Right cardiac atrium (tissue), 5 donors: ENCODE data around the gene VAMP8. TPM values are rescaled to one million over a fixed set of nuclear protein-coding genes. Genes with fewer than 3 reads are reported as not detected.

Source experiments
- ATAC-seq, 2 donors: fragments of 200-7000 bp; cut with Tn5 transposase; one replicate each; pipeline versions ENCODE4 v1.8.0 to v1.9.1; 2020; ENCODE audit warnings: moderate library complexity in 2 of 2, mild to moderate bottlenecking in 1 of 2
- DNase-seq, 3 donors: peaks; one replicate each; pipeline ENCODE4 v3.0.0-alpha.2; 2020
- H3K27ac ChIP-seq: one replicate; pipeline ENCODE4 v1.5.1; 2013; ENCODE audit warnings: mild to moderate bottlenecking, low read length, control low read depth, moderate library complexity
- H3K27me3 ChIP-seq: one replicate; pipeline ENCODE4 v1.6.1; 2013; ENCODE audit not compliant: control insufficient read depth, insufficient read depth
- H3K4me1 ChIP-seq: one replicate; pipeline ENCODE4 v1.6.1; 2013; ENCODE audit warnings: low read length; ENCODE audit not compliant: control insufficient read depth, insufficient read depth
- H3K4me3 ChIP-seq: one replicate; pipeline ENCODE4 v1.5.1; 2013; ENCODE audit warnings: low read length, control low read depth
- H3K9me3 ChIP-seq: one replicate; pipeline ENCODE4 v1.6.1; 2013; ENCODE audit warnings: low read length; ENCODE audit not compliant: control insufficient read depth
- WGBS: extraction: QIAGEN DNeasy Blood & Tissue Kit; methylation state at CpG from one replicate; pipeline ENCODE4 v1.1.7; 2013; 5-methylcytosine and 5-hydroxymethylcytosine counted together
- intact Hi-C, 4 donors: fragments of 100-400 bp; cut with DNase I; formaldehyde crosslinking; loops; one replicate each; pipeline versions ENCODE4 v1.11.0 to v1.14.0; 2022 to 2023
- polyA plus RNA-seq: library from polyadenylated mRNA; stranded (reverse); fragments of 200-250 nt; gene quantifications from one replicate; pipeline ENCODE4 v1.2.3, GENCODE V29; 2013
- total RNA-seq, 4 donors: library from RNA; stranded (reverse); fragmentation: NEBNext Ultra II Directional; extraction: Animal tissue kit (Norgen Biotek cat#: 25700); gene quantifications; one replicate each; pipeline ENCODE4 v1.2.1, GENCODE V29; 2021
- donor health status: healthy with polysubstance abuse.
- donor health status: DM: no; HTN: yes; CAD: no.
- donor health status: DM: no; HTN: no; CAD: no.
- donor health status: DM: no; HTN: yes; CAD: no; lungs with severe emphysema.
- donor health status: DM: yes; HTN: yes; CAD: no.

VAMP8 gene
- total and polyA plus RNA-seq, 5 donors: 24.9 to 38.3 (median 32.6) TPM

DNA sequence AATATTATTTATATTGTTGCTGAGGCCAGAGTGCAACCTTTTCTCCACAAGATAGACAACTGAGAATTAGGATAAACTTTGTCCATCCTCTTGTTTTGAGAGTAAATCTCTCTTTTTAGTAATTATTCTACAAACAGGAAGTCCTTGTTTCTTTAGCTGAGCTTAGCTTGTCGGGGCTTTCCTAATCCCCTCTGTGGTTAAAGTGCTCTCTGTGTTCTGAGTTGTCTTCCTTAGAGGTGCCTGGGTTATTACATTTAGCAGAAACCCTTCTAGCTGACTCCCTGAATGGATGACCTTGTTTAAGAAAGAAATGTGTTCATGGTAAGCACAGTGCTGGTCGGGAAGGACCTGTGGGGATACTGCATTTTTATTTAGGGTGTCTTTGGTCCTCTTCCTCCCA, 51.3 kb downstream of the VAMP8 start:
- no peak for ATAC-seq
- no peaks in the 10 kb centered on the region for H3K27me3 ChIP-seq
- H3K4me3 ChIP-seq: no peak overlapping the region
- H3K27ac ChIP-seq: no peak overlapping the region
- intact Hi-C loops: no loop called here
- no peaks in the 10 kb centered on the region for H3K4me1 ChIP-seq
- DNase-seq: no peak
- 79% methylated on average over 2 of the region's 2 CpGs for WGBS
- H3K9me3 ChIP-seq: no peaks in the 10 kb centered on the region

DNA sequence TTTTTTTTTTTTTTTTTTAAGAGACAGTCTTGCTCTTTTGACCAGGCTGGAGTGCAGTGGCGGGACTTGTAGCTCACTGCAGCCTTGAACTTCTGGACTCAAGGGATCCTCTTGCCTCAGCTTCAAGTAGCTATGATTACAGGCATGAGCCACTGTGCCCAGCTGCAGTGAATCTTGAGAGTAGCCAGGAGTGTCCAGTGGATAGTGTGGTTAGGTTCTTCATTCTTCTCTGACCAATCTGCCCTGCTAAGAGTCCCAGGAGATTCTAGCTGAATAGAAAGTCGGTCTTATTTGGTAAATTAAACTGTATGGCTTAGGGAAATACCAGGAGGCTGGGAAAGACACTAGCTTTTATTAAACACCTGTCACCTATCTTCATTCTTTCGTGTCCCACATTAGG, 53.9 kb downstream of the VAMP8 start:
- no peak for ATAC-seq
- 91% methylated on average over 3 of the region's 3 CpGs for WGBS
- H3K27me3 ChIP-seq: no peaks in the 10 kb centered on the region
- no peak for DNase-seq
- H3K4me3 ChIP-seq: no peak overlapping the region
- H3K4me1 ChIP-seq: no peaks in the 10 kb centered on the region
- intact Hi-C loops: loop anchor here in 2 of 4 donors (5.0 to 10.0 kb wide), 3 partner anchors 73 to 186 kb away; no protein-coding TSS in a partner anchor
- no peak overlapping the region for H3K27ac ChIP-seq
- H3K9me3 ChIP-seq: no peaks in the 10 kb centered on the region

Other genes with a start within 250 kb of the VAMP8 start
- gene TGOLN2, start 249.6 kb upstream of the VAMP8 start, total RNA-seq: 10 to 100 TPM; 75.4 to 82.6 (median 79.4) TPM
- gene TGOLN2, start 249.6 kb upstream of the VAMP8 start, polyA plus RNA-seq: 29.9 TPM
- gene RETSAT, start 223.1 kb upstream of the VAMP8 start, total RNA-seq: 10 to 100 TPM; 22.4 to 33.5 (median 27.9) TPM
- 31.9 TPM for gene RETSAT, start 223.1 kb upstream of the VAMP8 start, polyA plus RNA-seq
- gene ELMOD3, start 222.8 kb upstream of the VAMP8 start, total RNA-seq: 10 to 100 TPM; 11.5 to 16.1 (median 13.0) TPM
- gene ELMOD3, start 222.8 kb upstream of the VAMP8 start, polyA plus RNA-seq: 10.7 TPM
- 10 to 100 TPM in 2 of 4 donors, 1 to 10 TPM in 2; 6.8 to 15.6 (median 12.3) TPM for gene CAPG, start 167.2 kb upstream of the VAMP8 start, total RNA-seq
- gene CAPG, start 167.2 kb upstream of the VAMP8 start, polyA plus RNA-seq: 13.2 TPM
- gene SH2D6, start 158.9 kb upstream of the VAMP8 start, total RNA-seq: under 1 TPM in 3 of 4 donors, not detected in 1; 0.34 to 0.75 (median 0.62) TPM
- gene SH2D6, start 158.9 kb upstream of the VAMP8 start, polyA plus RNA-seq: 0.29 TPM
- gene MAT2A, start 38.4 kb upstream of the VAMP8 start, total RNA-seq: 100 to 1,000 TPM; 123 to 227 (median 144) TPM
- gene MAT2A, start 38.4 kb upstream of the VAMP8 start, polyA plus RNA-seq: 76.4 TPM
- gene GGCX, start 16.1 kb upstream of the VAMP8 start, total RNA-seq: 10 to 100 TPM; 27.7 to 35.8 (median 30.8) TPM
- 17.9 TPM for gene GGCX, start 16.1 kb upstream of the VAMP8 start, polyA plus RNA-seq
- gene VAMP5, start 6.8 kb downstream of the VAMP8 start, total RNA-seq: 100 to 1,000 TPM in 1 of 4 donors, 10 to 100 TPM in 3; 79.1 to 113 (median 81.1) TPM
- 127 TPM for gene VAMP5, start 6.8 kb downstream of the VAMP8 start, polyA plus RNA-seq
- 100 to 1,000 TPM in 2 of 4 donors, 10 to 100 TPM in 2; 96.1 to 111 (median 102) TPM for gene RNF181, start 18.2 kb downstream of the VAMP8 start, total RNA-seq
- gene RNF181, start 18.2 kb downstream of the VAMP8 start, polyA plus RNA-seq: 169 TPM
- 10 to 100 TPM; 14.5 to 17.5 (median 16.5) TPM for gene TMEM150A, start 25.1 kb downstream of the VAMP8 start, total RNA-seq
- 19.0 TPM for gene TMEM150A, start 25.1 kb downstream of the VAMP8 start, polyA plus RNA-seq
- gene C2orf68, start 34.5 kb downstream of the VAMP8 start, total RNA-seq: 10 to 100 TPM; 25.0 to 31.9 (median 27.9) TPM
- 28.1 TPM for gene C2orf68, start 34.5 kb downstream of the VAMP8 start, polyA plus RNA-seq
- gene USP39, start 38.6 kb downstream of the VAMP8 start, total RNA-seq: 10 to 100 TPM; 30.8 to 33.1 (median 32.0) TPM
- 29.6 TPM for gene USP39, start 38.6 kb downstream of the VAMP8 start, polyA plus RNA-seq
- gene SFTPB, start 90.6 kb downstream of the VAMP8 start, total RNA-seq: 1 to 10 TPM in 1 of 4 donors, under 1 TPM in 1, not detected in 2; 0.60 to 3.1 TPM
- gene SFTPB, start 90.6 kb downstream of the VAMP8 start, polyA plus RNA-seq: not detected
- gene GNLY, start 116.8 kb downstream of the VAMP8 start, total RNA-seq: 1 to 10 TPM in 3 of 4 donors, not detected in 1; 1.4 to 2.3 (median 2.1) TPM
- 2.6 TPM for gene GNLY, start 116.8 kb downstream of the VAMP8 start, polyA plus RNA-seq
- 10 to 100 TPM; 35.7 to 55.5 (median 45.7) TPM for gene ATOH8, start 176.4 kb downstream of the VAMP8 start, total RNA-seq
- gene ATOH8, start 176.4 kb downstream of the VAMP8 start, polyA plus RNA-seq: 57.8 TPM